A673 (cell line): ENCODE results near the gene DYRK1A. TPM values are rescaled to one million over a fixed set of nuclear protein-coding genes. Genes with fewer than 3 reads are reported as not detected.

Experiments used
- BruUV-seq: library from RNA; stranded (reverse); fragments of 400-500 nt; replicated peaks from 2 replicates; lab custom pipeline; 2021; lab: Mats Ljungman, UMichigan
- CTCF ChIA-PET: fragments of 300-600 bp; sonication (Branson Sonifier 250); formaldehyde crosslinking; loops from one replicate; lab custom pipeline; 2022; ENCODE audit warnings: antibody characterized with exemption; lab: Charles Lee
- POLR2A ChIA-PET: fragments of 300-600 bp; sonication (Branson Sonifier 250); formaldehyde crosslinking; loops from one replicate; lab custom pipeline; 2022; ENCODE audit warnings: antibody characterized with exemption; ENCODE audit not compliant: low non-redundant PET; lab: Charles Lee
- DNase-seq: peaks from one replicate; pipeline ENCODE4 v3.0.0-alpha.2; 2015; ENCODE audit warnings: low spot score
- H3K27ac ChIP-seq: fragments of 200-600 bp; sonication (generic); 2 replicates; pipeline ENCODE4 v1.5.1; 2016; ENCODE audit warnings: mixed run types, low read depth, mild to moderate bottlenecking, mixed read lengths, antibody characterized with exemption, low read length; ENCODE audit not compliant: poor library complexity, severe bottlenecking
- H3K27me3 ChIP-seq: fragments of 200-600 bp; sonication (generic); replicated peaks from 2 replicates; pipeline ENCODE4 v1.6.1; 2017; ENCODE audit warnings: mixed run types, low read depth, mild to moderate bottlenecking, mixed read lengths, antibody characterized with exemption, low read length; ENCODE audit not compliant: insufficient read depth, poor library complexity
- H3K36me3 ChIP-seq: fragments of 200-600 bp; sonication (generic); 2 replicates; pipeline ENCODE4 v1.6.1; 2016; ENCODE audit warnings: mixed run types, mild to moderate bottlenecking, mixed read lengths, antibody characterized with exemption, low read length; ENCODE audit not compliant: insufficient read depth, poor library complexity, severe bottlenecking
- H3K4me1 ChIP-seq: fragments of 200-600 bp; sonication (generic); 2 replicates; pipeline ENCODE4 v1.6.1; 2017; ENCODE audit warnings: mixed run types, mild to moderate bottlenecking, mixed read lengths, antibody characterized with exemption, low read length; ENCODE audit not compliant: insufficient read depth, poor library complexity, severe bottlenecking
- H3K4me3 ChIP-seq: fragments of 200-600 bp; sonication (generic); 2 replicates; pipeline ENCODE4 v1.5.1; 2016; ENCODE audit warnings: low read depth, mixed run types, mild to moderate bottlenecking, mixed read lengths, low read length; ENCODE audit not compliant: poor library complexity, severe bottlenecking
- H3K9me3 ChIP-seq: fragments of 200-600 bp; sonication (generic); 2 replicates; pipeline ENCODE4 v1.6.1; 2016; ENCODE audit warnings: mixed run types, low read depth, mild to moderate bottlenecking, mixed read lengths, antibody characterized with exemption, low read length; ENCODE audit not compliant: poor library complexity, severe bottlenecking
- CTCF ChIP-seq: fragments of 300-800, 200-600 bp; sonication (generic); conservative IDR thresholded peaks from 2 replicates; pipeline ENCODE4 v1.5.1; 2017; ENCODE audit warnings: low read depth, mild to moderate bottlenecking, antibody characterized with exemption, low read length, moderate library complexity, mixed read lengths
- EZH2 ChIP-seq: fragments of 200-600 bp; sonication (generic); IDR thresholded peaks from 2 replicates; pipeline ENCODE4 v1.6.1; 2017; ENCODE audit warnings: borderline replicate concordance, low read depth, mild to moderate bottlenecking, mixed read lengths, antibody characterized with exemption, low read length; ENCODE audit not compliant: poor library complexity, severe bottlenecking
- intact Hi-C: fragments of 100-400 bp; cut with micrococcal nuclease; formaldehyde crosslinking; loops from one replicate; pipeline ENCODE4 v1.10.0; 2022; ENCODE audit not compliant: unreplicated experiment
- total RNA-seq: library from RNA; stranded (reverse); gene quantifications from 2 replicates; pipeline ENCODE4 v1.2.3, GENCODE V29; 2021

DYRK1A gene
- total RNA-seq, 1 experiment from 2014 or later, result 70.5 TPM

- POLR2A ChIA-PET, result no interaction called here
- CTCF ChIA-PET, result no interaction called here
Observed at GRCh38 chr21:37535672-37536071, 169.1 kb downstream of the DYRK1A start.

GRCh38 chr21:37536616-37537278 lies 170.2 kb downstream of the DYRK1A start:
- ChIA-PET POLR2A (interaction anchor here (0.6 kb wide), 1 partner anchor 13 kb away, joined by 4 read pairs; no protein-coding TSS in a partner anchor), CTCF (no interaction called here)
- no peak overlapping the region for H3K27ac ChIP-seq
- H3K4me1 ChIP-seq, result no peaks in the 10 kb centered on the region
- no peak overlapping the region for H3K4me3 ChIP-seq
- no TSS peak for BruUV-seq
- H3K9me3 ChIP-seq, result peaks cover 5% of the 10 kb centered on the region
- no peak for DNase-seq
- H3K36me3 ChIP-seq, result no peaks in the 10 kb centered on the region
- no peak for TF ChIP-seq EZH2
- no peaks in the 10 kb centered on the region for H3K27me3 ChIP-seq
- intact Hi-C loops, result no loop called here

More at GRCh38 chr21:37535672-37536071, 169.1 kb downstream of the DYRK1A start:
- BruUV-seq, result no TSS peak
- no peak overlapping the region for H3K27ac ChIP-seq
- no peak overlapping the region for H3K4me3 ChIP-seq
- H3K27me3 ChIP-seq, result no peaks in the 10 kb centered on the region
- H3K9me3 ChIP-seq, result peaks cover 5% of the 10 kb centered on the region
- no peak for TF ChIP-seq EZH2
- TF ChIP-seq CTCF, result no peak
- DNase-seq, result no peak
- H3K36me3 ChIP-seq, result no peaks in the 10 kb centered on the region
- H3K4me1 ChIP-seq, result no peaks in the 10 kb centered on the region
- intact Hi-C loops, result no loop called here

GRCh38 chr21:37537391-37537996 lies 170.9 kb downstream of the DYRK1A start:
- POLR2A ChIA-PET, result interaction anchor here (0.6 kb wide), 2 partner anchors 14 to 16 kb away, joined by 3 to 4 read pairs; no protein-coding TSS in a partner anchor

More at GRCh38 chr21:37537391-37537996, 170.9 kb downstream of the DYRK1A start:
- CTCF ChIA-PET, result no interaction called here
- TF ChIP-seq CTCF (no peak), EZH2 (no peak)
- intact Hi-C loops, result no loop called here
- Histone ChIP-seq H3K4me3 (no peak overlapping the region), H3K4me1 (no peaks in the 10 kb centered on the region), H3K27me3 (no peaks in the 10 kb centered on the region), H3K27ac (no peak overlapping the region), H3K36me3 (no peaks in the 10 kb centered on the region), H3K9me3 (peaks cover 7% of the 10 kb centered on the region)
- no peak for DNase-seq
- no TSS peak for BruUV-seq
